COLO668 (cell line): ENCODE results near the gene ABHD5.

ENCODE experiments used
- DNase-seq: peaks from one replicate; lab custom pipeline; 2025; ENCODE audit not compliant: unreplicated experiment; lab: John Stamatoyannopoulos, UW

Gene ABHD5

DNA sequence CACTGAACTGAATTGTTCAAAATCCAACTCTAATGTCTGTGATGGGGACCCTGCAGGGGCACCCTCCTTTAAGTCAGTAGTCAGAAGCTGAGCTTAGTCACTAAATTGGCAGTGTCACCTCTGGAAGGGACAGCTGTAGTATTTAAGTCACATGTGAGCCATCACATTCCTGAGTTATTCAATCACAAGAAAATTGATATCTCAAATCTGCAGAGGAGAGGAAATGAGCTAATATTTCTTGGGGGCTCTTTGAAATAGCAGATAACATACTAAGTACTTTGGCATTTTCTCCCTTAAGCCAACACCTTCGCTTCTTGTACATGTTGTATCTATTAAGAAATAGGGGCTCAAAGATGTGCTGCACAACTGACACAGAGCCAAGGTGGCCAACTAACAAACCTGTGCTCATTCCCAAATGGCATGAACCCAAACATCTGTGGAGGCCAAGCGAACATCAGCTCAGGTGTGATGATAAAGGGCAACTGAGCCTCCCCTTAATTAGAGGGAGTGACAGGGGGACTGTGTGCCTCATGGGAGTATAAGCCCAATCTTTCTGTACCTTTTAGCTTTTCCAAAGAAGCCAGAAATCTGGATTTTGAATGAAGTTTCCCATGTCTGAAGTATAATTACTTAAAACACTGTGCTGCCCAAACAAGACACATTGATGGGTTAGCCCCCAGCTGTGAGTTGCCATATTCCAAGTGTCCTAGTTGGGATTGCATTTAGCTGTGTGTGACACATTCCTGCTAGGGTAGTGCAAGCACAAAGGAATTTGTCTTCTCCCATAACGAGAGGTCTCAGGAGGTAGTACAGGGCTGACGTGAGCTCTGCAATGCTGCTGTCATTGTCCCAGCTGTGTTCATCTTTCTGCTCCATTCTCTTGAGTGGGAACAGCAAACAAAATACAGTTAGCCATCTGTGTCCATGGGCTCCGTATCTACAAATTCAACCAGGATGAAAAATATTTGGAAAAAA lies 63.3 kb downstream of the ABHD5 start:
- DNase-seq: no peak

DNA sequence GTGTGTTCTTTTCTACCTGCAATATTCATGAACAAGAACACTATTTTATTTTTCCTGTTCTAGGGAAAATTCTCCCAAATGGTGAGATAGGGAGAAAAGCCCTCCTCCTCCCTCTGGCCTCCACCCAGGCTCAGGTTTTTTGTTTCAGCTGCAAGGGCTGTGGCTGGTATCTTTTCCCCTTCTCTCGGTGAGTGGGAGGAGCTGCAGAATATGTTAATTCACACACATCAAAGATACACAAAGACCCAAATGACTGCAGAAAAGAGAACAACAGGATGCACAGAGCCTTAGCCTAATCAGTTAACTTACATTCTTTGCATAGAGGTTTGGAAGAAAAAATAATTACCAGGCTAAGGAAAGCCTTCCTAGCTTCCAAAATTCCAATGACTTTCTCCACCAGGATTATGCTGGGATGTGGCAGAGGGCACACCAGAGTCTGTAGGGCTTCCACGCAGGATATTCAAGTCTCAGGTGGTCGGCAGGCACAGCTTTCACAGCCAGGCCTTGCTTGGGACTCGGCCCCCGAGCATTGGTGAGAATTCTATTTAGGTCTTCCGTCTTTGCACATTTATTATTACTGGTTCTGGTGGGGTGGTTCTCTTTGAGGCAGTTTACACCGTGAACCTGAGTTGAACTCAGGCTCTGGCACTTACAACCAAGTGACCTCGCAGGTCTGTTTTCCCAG lies 64.9 kb downstream of the ABHD5 start:
- DNase-seq: no peak

DNA sequence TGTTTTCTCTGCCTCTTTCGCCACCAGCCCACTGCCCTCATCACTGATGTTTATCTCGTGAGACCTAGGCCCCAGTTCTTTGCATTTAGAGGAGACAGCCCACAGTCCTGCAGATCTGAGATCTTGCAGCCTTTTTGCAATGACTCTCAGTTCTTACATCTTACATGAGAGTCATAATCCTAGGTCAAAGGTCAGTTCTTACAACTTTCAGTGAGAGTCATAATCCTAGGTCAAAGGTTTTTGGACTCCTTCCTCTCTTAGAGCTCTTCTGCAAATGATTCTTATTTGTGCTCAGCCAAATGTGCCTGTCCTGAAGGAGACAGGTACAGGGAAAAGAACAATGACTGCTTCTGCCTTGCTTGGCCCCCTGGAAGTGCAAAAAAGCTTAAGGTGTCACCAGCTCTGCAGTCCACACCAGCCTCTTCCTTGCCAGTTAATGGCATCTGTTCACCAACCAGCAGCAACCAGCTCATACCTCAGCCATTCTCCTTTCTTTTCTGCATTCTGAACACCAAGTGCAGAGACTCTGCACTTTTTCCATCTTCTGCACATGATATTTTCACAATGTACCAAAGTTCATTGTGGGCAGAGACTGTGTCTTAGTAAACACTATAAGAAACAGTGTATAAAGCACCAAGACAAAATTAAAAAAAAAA lies 67.1 kb downstream of the ABHD5 start:
- no peak for DNase-seq

DNA sequence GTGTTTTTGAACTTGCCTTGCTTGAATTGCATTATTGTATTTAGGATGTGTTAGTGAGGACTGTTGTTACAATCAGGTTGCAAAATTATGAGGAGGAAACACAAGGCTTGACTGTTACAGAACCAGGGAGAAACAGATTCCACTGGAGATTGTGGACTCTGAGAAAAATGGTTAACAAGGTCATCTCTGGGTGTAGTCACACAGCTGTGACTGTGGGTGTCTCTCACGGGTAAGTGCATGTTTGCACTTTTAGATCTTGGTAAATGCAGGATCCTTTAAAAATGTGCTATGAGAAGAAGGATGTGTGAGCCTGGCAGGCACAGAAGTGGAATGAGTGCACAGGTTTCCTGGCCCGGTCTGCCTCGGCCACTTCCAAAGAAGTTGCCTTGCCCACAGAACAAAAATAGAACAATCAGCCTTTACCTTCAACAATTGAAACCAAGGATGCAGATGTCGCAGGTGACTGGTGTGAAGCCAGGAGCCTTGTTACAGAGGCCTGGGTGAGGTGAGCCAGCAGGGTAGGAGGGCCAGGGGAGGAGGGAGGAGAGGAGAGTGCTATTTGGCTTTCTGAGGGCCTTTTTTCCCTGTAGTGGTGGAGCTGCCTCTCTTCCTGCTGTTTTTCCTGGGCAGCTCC lies 68.0 kb downstream of the ABHD5 start:
- no peak for DNase-seq

DNA sequence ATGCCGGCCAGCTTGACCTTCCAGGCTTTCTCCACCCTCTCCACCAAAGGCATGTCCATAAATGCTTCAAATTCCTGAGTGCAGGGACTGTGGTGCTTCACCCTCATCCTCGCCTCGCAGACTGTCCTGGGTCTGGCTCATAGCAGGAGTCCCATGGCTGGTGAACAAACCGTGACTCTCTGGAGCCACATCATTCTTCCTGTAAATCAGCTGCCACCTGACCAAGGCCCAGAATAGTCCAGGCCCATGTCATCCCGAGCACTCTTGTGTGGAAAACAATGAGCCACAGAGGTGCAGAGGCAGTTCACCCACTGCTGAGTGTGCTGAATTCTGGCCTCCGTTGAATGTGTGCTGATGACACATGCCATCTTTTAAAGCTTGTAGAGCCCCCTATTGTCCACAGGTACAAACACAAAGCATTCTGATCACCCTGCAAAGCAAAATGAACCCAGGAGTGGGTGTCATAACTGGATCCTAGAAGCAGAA lies 68.6 kb downstream of the ABHD5 start:
- DNase-seq: no peak

DNA sequence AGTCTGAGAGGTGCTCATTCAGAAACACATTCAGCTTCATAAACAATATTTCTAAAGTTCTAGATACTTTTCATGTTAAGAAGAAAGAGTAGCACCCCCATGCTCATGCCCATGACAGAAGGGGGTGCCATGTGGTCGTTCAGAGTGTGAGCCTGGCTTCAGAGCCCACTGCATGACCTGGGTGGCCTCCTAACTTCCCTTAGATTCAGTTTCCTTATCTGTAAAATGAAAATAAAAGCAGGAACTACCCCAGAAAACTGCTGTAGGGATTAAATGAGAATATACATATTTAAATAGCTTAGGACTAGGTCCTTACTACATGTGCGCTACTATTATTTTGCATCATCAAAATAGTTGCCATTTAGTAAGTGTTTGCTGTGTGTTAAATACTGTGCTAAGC lies 69.2 kb downstream of the ABHD5 start:
- no peak for DNase-seq

DNA sequence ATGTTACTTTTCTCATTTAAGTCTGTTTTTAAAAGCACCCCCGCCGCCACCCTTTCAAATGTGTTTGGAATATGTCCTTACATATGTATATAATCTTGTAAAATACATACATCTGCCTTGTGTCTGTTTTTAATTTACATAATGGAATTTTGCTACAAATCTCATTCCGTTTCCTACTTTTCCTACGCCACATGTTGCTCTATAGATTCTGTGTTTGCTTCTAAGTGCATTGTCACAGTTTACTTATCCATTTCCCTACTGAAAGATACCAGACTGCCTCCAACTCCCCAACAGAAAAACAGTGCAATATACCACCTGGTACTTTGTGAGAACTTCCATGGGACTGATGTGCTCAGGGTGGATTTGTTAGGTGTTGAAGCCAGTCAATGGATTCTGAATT lies 70.2 kb downstream of the ABHD5 start:
- no peak for DNase-seq

DNA sequence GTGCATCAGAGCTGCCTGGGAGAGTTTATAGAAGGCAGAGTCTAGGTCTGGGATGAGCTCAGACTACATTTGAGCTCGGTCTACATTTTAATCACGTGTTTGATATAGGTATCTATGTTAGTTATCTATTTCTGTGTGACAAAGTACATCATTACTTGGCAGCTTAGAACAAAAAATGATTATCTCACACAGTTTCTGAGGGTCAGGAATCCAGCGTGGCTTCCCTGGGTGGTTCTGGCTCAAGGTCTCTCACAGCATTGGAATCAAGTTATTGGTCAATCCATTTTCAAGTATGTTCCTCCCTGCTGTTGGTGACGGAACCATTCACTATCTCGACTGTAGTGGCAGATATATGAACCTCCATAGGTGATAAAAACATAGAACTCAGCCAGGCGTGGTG lies 71.7 kb downstream of the ABHD5 start:
- DNase-seq: no peak

DNA sequence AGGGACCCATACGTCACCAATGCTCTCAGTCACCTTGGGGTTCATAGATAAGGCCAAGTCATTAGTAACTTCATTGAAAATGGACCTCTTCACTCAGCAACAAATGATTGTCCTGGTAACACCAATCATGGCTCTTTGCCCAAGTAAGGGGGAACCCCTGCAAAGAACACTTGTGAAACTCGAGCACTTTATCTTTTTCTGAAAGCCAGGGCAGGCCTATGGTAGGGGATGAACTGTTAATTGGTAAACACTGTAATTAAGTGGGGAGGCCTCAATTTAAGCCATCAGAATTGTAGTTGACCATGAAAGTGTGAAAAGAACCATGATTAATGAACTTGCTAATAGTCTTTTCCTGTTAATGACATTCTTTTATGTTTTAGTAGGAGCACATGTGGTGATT lies 73.3 kb downstream of the ABHD5 start:
- no peak for DNase-seq

DNA sequence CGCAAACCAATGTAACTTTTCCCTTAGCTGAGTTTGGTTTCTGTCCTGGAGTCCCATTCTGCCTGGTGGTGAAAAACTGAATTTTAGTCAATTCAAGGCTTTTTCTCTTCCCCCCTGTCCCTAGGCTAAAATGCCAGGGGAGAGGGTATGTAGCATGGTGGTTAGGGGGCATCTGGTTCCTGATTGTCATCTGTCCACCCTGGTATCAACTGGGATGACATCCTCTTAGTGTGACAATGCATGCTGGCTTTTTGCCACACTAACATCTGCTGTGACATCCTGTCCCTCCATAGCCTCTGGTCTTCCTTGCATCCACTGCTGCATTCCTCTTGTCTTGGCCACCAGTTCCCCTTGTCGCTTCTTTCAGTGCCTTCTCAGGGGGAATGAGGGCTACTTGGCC lies 73.7 kb downstream of the ABHD5 start:
- no peak for DNase-seq

DNA sequence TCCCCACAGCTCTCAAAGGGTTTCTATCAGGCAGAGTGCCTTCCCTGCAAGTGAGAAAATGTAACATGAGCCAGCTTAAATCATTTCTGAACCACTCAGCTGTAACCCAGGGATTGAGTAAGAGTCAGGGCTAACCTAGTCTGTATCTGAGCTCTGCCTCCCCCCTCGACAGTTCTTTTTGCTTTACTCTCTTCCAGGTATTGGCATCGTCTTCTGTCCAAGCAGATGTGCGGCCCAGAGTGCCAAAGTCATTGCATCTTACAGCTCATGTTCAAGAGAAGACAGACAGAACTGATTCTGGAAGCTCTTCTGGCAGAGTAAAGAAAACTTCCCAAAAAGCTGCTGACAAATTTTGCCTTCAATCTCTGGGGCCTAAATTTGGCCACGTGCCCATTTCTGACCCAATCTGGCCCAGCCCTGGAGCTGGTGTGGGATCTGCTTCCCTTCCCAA lies 74.8 kb downstream of the ABHD5 start:
- DNase-seq: no peak

DNA sequence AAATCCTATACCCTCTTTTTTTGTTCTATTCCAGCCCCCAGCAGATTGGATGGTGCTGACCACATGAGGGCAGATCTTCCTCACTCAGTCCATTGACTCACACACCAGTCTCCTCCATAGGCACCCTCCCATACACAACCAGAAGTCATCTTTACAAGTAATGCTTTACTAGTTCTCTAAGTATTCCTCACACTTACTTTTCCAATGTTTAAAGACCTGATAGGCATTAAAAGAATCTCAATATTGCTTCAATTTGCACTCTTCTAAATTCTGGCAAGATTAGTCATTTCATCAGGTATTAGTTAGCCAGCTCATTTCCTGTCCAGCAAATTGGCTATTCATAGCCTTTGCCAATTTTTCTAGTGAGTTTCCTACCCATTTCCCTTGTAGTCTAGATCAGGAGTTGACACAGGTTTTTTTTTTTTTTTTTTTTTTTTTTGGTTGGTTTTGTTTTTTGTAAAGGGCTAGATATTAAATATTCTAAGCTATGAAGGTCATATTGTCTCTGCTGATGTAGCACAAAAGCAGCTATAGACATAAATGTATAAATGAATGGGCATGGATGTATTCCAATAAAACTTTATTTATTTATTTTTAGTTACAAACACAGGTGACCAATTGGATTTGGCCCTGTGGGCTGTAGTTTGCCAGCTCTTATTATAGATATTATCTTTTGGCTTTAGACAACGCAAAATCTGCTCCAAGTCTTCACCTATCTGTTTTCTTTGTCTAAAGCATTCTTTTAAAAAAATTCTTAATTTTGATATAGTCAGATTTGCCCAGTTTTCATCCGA lies 76.1 kb downstream of the ABHD5 start:
- no peak for DNase-seq

DNA sequence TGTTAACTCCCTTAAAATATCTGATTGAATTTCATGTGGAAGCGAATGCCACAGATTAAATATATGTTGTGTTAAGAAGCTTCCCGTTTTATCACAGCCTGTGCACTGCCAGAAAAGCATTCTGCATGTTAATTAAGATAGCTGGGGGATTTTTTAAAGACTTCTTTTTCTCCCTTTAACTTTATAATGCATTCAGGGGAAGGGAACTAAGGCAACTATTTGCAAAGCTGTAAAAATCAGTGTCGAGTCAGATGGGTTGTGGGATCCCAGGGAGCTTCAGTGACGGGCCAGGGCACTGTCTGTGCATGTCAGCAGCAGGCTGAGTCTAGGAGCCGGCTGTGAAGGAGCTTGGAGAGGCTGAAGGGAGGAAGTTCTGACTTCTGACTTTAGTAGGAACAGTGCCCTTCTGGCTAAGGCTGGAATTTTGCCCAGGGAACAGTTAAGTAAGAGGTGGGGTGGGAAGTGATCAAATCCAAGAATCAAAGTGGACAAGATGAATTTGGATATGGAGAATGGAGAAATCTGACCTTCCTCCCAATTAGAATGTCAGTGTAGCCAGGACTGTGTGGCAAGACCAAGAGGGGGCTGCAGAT lies 77.7 kb downstream of the ABHD5 start:
- no peak for DNase-seq

DNA sequence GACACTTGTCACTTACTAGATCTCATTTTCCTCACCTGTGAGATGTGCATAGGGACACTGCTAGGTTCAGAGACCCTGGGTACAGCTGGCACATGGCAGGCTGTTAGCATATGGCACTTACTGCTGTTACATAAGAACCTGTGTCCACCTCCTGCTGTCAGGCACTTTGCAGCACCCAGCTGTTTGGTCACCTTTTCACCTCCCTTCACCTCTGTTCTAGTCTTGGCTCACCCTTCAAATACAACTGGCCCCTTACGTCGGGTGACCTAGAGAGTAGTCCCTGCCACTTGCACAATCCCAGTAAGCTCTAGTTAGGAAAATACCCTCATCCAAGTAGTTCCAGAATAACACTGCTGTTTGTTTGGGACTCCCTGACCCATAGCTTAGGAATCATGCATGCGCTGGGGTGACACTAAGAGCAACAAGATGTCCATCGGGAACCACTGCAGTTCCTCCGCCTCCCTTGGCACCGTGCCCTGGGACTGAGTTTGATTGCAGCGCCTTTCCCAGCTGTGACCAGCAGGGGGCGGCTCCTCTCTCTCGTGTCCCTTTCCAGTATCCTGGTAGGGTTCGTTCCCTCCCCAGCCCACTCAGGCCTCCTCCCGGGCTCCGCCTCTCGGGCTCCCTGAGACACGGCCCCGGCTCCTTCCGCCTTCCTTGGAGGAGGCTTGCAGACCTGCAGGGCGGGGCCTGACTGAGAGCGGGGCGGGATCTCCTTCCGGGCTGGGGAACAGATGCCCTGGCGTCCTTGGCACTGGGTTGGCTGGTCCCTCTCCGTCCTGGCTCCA lies 78.6 kb downstream of the ABHD5 start:
- peak; percentile 86 for DNase-seq

DNA sequence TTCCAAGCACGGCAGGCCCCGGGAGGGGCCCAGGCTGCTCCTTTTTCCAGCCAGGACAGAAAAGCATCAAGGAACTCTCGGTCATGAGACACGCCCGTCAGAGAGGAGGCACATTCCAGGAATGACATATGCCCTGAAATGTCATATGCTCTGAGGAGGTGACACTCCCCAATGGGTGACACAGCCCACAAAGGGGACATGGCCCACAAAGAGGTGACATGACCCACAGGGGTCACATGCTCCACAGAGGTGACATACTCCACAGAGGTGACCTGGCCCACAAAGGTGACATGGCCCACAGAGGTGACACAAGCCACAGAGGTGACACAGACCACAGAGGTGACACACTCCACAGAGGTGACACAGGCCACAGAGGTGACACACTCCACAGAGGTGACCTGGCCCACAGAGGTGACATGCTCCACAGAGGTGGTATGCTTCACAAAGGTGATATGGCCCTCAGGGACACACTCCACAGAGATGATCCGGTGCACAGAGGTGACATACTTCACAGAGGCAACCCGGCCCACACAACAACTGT lies 79.2 kb downstream of the ABHD5 start:
- no peak for DNase-seq

DNA sequence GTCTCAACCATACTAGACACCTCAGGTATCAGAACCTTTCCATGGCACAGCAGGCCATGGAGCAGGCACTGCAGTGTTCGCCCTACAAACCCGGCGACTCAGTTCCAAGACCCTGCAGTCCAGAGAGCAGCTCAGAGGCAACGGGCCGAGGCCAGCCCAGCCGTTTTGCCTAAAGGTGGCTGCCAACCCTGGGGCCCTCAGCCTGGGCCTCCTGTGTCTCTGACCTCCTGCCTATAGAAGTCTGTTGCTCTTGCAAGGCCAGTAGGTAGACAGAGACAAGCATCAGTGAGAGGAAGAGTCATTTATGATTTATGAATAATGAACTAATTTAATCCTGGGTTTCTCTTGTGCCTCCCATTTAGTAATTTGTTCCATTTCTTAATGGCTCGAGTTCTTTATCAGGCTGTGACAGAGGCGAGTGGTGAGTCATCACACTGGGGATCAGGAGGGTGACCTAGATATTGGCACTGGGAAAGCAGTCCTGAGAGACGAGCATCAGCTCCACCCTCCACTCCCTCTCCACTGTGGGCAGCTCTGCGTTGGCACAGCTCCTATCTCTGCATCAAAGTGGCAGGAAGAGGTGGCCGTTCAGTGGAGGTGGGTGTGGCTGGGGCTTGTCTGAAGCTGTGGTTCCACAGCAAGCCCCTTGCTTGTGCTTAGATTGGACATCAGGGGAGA lies 79.8 kb downstream of the ABHD5 start:
- peak; percentile 23 for DNase-seq

DNA sequence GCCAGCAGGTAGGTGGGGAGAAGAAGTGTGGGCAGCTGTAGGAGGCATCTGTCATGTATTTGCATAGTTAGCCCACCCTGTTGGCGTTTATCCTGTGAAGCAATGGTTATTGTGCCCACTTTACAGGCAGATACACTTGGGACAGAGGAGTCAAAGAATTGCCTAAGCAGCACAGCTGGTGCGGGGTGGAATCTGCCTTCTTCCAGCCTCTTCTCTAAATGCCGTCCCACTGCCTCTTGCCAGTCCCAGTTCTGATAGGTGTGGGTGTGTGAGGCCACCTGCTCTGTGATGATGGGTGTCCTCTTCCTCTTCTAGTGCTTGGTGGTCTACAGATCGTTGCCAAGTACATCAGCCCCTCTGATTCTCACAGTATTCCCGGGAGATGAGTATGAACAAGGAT lies 80.9 kb downstream of the ABHD5 start:
- DNase-seq: no peak
